ENCODE results near the gene GMPR2.
"Not testable (repeated sequence)": the region's sequence is repeated elsewhere in the genome, so short reads cannot be mapped to it uniquely, and the experiment has no call there.

GMPR2 gene

DNA sequence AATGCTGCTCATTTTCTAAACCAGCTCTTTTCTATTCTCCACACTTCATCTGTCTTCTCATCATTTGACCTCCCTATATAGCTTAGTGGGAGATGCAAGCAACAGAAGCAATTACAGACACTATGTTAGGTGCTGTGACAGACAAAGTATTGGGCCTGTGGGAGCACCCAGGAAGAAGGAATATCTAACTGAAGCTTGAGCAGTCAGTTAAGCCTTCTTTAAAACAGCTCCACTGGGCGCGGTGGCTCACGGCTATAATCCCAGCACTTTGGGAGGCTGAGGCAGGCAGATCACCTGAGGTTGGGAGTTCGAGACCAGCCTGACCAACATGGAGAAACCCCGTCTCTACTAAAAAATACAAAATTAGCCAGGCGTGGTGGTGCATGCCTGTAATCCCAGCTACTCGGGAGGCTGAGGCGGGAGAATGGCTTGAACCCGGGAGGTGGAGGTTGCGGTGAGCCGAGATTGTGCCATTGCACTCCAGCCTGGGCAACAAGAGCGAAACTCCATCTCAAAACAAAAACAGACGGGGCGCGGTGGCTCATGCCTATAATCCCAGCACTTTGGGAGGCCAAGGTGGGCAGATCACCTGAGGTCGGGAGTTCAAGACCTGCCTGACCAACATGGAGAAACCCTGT lies 29.4 kb upstream of the GMPR2 start:
- not testable (repeated sequence) for DNase-seq

DNA sequence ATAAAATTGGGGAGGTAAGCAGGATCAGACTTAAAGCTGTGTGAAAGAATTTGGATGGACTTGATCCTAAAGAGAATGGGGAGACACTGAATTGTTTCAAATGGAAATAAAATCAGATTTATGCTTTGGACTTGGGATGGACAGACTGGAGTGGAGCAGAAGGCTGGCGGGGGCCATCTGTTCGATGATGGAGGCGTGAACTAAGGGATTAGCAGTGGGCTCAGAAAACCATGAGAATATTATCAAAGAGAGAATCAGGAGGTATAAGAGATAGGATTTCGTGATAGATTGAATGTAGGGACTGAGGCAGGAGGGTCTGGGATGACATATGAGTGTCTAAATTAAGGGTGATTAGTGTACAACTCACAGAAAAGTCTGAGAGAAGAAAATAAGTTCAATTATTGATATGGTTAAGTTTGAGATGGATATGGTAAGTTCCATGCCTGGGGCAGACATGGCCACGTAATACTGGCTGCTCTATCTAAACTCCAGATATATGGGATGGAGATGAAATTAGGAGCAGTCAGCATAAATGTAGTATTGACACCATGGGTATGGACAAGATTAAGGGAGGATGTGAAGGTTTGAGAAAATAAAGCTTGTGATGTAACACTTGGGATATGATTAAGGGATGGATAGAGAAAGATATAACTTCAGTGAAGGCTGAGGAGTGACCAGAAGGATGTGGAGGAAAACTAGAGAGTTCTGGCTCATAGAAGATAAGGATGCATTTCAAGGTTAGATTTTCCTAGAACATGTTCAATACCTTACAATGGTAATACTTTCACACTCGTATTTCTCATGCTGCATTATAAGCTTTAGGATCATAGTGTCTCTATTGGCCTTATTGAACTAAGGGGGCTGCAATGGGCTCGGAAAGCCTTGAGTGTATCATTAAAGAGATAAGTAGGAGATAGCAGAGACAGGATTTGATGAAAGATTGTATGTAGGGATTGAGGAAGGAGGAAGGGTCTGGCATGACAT lies 28.3 kb upstream of the GMPR2 start:
- DNase-seq = no peak

DNA sequence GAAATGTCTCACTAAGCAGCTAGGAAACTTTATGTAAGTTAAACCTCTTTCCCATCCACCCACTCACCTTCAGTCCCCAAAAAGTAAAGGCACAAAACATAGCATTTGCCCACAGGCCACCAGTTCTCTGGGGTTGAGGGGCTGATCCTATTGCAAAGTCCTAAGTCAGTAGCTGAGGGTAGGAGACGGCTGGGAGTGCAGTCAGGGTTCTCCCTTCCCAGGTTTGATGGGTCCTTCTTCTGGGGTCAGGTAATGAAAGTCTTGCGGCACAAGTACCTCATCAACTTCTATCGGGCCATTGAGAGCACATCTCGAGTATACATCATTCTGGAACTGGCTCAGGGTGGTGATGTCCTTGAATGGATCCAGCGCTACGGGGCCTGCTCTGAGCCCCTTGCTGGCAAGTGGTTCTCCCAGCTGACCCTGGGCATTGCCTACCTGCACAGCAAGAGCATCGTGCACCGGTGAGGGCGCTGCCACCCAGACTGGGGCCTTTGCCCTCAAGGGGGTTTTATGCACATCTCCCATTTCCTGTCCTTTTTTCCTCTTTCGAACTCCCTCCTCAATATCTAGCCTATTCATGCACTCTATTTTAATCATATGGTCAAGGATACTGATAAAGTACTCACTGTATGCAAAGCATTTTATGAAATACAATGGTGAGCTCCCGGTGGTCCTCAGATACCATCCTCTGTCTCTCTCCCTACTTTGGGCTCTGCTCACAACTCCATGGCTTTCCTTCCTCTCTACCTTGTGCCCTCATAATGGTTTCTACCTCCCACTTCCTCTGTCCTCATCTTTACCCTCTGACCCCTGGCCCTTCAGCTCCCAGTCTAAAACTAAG lies 26.2 kb upstream of the GMPR2 start:
- DNase-seq = no peak

DNA sequence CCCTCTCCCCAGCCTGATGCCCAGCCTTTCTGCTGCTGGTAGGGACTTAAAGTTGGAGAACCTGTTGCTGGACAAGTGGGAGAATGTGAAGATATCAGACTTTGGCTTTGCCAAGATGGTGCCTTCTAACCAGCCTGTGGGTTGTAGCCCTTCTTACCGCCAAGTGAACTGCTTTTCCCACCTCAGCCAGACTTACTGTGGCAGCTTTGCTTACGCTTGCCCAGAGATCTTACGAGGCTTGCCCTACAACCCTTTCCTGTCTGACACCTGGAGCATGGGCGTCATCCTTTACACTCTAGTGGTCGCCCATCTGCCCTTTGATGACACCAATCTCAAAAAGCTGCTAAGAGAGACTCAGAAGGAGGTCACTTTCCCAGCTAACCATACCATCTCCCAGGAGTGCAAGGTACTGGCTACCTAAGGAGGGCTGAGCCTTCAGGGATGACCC lies 25.6 kb upstream of the GMPR2 start:
- no peak for DNase-seq

DNA sequence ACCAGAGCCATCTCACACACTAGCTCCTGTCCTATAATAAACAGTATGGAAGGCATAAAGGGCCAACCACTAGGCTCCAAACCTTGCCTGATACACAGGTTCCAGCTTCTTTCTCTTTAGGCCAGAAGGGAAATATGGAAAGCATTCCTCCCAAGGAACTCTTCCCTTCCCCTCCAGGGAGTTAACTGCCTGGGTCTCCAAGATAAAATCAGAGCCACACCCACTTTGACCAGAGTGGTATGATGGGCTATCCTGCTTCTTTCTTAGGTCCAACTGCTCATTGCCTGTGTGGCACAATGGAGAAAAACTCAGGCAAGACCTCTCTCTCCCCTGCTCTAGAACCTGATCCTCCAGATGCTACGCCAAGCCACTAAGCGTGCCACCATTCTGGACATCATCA lies 25.1 kb upstream of the GMPR2 start:
- DNase-seq = no peak

DNA sequence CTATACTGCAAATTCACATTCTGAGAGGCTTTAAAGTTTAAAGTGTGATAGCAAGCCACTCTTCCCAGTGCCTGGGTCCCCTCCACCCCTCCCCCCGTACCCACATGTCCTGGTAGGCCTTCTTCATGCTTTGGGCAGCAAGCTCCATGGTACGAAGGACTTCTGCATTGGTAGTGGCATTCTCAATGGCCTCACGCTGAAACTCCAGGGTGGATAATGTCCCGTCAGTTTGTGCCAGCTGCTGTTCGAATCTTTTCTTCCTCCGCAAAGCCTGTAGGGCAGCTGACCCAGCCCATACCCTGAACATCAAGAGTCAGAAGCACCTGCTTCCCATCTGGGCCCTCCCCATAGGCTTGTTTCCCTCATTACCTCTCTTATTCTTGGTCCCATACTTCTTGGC lies 21.4 kb upstream of the GMPR2 start:
- no peak for DNase-seq

DNA sequence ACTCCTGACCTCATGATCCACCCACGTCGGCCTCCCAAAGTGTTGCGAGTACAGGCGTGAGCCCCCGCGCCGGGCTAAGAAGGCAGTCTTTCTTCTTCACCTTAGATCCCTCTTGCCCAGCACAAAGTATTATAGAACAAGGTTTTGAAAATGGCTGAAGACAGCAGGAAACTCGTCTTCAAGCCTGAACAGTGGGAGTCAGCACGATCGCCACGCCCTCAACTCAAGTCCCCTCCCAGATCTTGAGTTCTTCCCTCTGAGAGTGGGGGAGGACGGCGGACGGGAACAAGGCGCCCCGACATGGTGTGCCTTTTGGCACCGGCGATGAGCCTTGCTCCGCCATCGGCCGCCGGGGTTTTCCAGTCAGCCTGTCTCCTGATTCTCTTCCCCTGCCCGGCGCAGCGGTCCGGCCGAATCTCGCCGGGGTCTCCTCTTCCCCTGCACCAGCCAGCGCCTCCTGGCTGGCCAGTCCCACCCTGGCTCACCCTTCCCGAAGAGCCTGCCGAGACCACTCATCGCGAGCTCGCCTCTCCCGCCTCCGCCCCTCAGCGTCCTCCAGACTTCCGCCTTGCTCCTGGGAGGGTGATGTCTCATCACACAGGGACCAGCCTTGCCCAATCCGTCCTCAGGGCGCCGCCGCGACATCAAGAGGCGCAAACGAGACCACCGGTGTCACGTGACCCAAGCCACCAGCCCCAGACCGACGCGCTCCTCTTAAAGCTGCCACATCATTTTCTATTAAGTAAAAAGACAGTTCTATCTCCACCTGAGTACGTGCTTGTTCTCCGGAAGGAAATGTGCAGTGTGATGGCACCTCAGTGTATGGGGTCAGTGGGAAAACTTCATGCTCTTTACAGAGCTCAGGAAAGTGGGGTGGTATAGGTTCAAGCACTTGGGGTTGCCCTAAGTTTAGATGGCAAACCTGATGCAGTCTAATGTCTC lies 19.5 kb upstream of the GMPR2 start, which contains the start of gene CHMP4A:
CHMP4A (minus strand) TSS at position 565 of the 942 bp plus-strand sequence; CDS start at position 516, 49 bp downstream.
- peak; percentile 97 for DNase-seq

DNA sequence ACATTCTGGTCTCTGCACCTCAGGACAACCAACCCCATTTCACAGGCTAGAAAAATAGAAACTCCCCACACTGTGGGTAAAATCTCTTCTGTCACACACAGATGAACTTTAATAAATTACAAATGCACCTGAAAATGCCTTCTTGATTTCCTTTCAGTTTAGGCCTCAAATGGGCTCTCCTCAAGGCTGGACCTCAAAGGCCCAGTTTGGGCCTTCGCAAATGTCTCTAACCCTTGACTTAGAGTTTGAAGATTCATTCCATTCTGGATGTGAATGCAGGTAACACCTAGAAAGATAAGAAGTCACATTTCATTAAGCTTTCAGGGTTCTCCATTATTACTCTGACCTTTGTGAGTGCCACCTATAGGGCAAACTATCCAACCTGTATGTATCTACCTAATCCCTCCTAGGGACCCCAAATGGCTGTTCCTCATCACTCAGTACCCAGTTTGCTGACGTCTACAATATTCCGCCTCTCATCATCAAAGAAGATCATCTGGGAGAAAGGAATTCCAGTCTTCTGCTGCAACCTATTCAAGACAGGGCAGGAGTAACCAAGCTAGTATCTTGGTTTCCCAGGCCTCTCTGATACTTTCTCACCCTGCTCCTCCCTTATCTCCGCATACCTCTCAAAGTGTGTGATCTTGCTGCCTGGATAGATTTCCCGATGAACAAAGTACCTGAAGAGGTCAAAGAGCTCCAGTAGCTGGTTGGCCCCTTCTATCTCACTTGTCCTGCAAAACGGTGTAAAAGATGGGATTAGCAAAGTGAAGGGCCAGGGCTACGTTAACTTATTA lies 18.7 kb upstream of the GMPR2 start:
- no peak for DNase-seq

DNA sequence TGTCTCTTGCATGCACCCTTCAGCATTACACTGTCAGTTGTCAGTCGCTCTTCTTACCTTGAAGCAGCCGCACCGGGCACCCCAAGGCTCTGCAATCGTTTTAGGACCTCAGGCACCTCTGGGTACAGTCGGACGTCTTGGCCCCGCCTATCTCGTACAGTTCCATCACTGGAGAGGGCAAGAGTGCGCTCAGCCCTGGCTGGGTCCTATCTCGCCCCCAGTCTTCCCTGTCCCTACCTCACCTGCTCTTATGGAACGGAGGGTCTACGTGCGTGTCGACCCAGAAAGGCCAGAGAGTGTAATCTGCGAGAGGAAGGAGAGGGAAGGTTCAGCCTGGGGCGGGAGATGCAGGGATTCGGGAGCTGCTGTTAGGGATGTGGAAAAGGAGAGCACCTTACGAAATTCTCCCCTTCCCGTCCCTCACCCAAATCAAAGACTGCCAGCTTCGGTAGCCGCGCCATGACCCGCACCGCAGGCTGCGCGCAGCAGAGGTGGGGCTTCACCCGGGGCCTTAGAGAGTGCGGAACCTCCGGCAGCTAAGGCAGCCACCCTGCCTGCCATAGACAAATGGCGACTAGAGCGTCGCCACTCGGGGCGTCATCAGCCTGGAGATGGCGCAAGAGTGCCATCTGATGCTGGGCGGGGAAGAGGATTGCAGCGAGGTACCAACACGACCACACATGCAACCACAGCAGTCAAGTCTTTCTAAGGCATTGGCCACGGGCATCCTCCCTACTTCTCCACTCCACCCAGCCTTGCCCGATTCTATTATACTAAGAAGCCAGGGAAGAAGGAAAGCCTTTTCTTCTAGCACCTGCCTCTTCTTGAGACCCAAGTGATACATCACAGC lies 17.0 kb upstream of the GMPR2 start, which contains the start of gene MDP1:
MDP1 (minus strand) TSS at position 572 of the 850 bp plus-strand sequence; CDS start at position 461, 111 bp downstream.
- DNase-seq = peak; percentile 89

DNA sequence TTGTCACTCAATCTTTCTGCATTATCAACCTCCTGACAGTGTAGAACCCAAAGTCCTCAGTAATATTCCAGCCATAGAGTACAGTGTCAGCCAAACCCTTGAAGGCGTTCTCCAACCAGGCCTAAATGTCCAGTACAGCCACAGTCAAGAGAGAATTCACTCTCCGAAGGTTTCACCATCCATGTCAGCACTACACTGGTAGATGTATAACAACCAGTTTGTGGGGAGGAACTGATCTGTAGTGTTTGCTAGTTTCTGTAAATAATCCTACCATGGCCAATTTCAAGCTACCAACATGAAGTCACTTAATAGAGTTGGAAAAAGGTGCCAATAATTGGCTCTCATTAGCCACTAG lies 16.4 kb upstream of the GMPR2 start:
- DNase-seq = no peak

DNA sequence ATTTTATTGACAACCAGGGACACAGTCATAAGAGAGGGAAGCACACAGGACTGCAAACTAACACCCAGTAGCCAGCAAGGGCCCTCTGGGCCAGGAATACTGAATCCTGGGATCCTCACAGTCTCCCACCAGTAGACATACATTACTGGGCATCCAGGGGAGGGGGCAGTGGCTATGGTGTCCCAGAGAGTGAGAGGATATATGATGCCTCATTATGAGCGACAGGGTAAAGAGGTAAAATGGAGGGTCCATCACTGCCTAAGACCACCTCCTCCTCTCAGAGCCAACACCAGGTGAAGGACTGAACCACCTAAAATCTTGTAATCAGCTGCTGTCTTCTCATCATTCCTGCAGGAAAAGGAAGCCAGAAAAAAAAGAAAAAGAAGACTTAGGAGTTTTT lies 15.9 kb upstream of the GMPR2 start:
- DNase-seq = not testable (repeated sequence)

DNA sequence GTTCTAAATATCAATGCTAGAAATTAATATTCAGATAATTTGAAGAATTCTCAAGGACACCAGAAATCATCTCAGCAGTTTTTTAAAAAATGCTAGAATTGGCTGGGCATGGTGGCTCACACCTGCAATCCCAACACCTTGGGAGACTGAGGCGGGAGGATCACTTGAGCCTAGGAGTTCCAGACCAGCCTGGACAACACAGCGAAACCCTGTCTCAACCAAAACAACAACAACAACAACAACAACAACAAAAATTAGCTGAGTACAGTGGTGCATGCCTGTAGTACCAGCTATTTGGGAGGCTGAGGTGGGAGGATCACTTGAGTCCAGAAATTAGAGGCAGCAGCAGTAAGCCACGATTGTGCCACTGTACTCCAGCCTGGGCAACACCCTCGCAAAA lies 13.6 kb upstream of the GMPR2 start:
- DNase-seq = no peak

DNA sequence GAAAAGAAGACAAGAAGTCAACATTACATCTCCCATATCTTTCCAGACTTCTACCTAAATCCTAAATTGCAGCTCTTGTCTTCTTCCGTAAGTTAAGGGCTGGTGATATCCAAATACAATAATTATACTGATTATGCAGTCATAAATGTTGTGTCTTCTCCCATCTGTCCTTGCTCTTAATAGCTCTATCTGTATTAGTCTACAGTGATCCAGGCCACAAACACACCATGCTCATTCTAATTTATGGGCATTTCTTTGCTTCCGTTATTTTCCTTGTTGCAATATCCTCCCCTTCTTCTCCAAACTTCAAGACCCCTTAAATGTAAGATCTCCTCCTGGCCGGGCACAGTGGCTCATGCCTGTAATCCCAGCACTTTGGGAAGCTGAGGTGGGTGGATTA lies 13.2 kb upstream of the GMPR2 start:
- no peak for DNase-seq

DNA sequence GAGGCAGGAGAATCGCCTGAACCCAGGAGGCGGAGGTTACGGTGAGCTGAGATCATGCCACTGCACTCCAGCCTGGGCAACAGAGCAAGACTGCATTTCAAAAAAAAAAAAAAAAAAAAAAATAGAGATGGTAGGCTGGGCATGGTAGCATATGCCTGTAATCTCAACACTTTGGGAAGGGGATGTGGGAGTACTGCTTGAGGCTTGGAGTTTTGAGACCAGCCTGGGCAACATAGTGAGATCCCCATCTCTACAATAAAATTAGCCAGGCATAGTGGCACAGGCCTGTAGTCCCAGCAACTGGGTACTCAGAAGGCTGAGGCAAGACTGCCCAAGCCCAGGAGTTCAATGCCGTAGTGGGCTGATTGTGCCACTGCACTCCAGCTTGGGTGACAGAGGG lies 9.7 kb upstream of the GMPR2 start:
- DNase-seq = not testable (repeated sequence)

DNA sequence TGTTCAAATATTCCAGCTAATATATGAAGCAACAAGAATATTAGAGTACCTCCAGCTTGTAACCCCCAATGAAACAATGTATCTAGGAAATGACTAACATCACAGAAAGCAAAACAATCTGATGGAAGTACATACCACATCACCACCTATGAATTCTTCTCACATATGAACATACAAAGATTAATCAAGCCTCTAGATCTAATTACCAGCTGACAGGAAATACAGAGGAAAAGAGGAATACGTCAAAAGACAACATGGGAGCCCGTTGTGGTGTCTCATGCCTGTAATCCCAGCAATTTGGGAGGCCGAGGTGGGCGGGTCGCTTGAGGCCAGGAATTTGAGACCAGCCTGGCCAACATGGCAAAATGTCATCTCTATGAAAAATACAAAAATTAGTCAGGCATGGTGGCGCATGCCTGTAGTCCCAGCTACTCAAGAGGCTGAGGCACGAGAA lies 8.1 kb upstream of the GMPR2 start:
- no peak for DNase-seq

DNA sequence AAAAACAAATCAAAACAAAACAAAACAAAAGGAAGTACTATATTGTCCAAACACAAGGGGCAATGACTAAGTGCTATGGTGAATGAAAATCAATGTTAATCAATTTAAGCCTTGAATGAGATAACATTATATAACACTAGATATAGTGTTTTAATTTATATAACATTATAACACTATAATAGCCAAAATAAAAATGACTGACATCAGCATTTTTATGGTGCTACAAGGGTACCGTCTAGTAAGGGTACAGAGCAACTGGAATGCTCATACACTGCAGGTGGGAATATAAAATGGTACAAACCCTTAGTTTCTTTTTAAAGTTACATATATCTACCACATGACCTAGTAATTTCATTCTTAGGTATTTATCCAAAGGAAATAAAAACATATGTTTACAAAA lies 6.3 kb upstream of the GMPR2 start:
- DNase-seq = no peak

DNA sequence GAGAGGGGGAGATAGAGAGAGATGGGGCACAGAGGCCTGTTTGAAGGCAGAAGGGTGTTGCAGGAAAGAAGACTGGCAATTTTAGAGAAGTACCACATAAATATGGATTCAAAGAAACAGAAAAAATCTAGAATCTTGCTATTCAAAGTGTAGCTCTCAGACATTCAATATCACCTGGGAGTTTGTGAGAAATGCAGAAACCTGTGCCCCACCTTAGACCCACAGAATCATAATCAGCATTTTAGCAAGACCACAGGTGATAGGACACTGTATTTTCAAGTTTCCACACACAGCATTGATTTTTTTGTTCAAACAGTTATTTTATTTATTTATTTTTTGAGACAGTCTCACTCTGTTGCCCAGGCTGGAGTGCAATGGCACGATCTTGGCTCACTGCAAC lies 3.8 kb upstream of the GMPR2 start:
- no peak for DNase-seq

DNA sequence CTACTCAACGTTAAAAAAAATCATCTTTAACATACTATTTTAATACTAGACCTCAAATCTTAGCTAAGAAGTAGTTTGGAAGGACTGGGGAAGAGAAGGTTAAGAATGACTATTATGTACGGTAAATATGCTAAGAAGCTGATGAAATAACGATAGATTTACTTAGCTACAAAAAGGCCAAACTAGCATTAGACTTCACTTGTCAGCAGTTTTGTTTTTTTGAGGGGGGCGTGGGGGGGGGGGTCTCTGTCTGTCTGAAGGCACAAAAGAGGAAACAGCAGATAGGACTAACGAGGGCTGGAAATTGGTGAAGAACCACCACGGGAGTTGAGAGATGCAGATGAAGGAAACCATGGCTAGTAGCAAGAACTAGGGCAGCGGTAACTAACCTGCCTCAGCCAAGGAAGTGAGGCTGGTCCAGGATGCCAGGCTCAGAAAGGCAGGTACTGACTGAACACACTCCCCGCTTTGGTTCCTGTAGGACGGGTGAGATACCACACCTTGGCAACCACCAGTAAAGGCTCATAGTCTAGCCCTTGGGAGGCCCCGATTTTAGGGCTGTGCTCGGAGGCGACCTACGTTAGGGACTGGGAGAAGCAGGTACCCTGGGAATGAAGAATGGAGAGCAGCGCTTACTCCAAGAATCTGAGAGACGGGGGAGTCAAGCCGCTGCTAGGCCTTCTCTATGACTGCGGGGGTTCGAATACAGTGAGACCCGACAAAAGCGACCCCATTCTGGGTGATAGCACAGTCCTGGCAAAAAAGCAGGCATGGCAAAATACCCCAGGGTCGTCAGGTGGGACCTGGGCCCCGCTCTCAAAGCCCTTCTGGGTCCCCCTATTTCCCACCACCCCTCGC lies 1.2 kb upstream of the GMPR2 start:
- DNase-seq = peak; percentile 13

DNA sequence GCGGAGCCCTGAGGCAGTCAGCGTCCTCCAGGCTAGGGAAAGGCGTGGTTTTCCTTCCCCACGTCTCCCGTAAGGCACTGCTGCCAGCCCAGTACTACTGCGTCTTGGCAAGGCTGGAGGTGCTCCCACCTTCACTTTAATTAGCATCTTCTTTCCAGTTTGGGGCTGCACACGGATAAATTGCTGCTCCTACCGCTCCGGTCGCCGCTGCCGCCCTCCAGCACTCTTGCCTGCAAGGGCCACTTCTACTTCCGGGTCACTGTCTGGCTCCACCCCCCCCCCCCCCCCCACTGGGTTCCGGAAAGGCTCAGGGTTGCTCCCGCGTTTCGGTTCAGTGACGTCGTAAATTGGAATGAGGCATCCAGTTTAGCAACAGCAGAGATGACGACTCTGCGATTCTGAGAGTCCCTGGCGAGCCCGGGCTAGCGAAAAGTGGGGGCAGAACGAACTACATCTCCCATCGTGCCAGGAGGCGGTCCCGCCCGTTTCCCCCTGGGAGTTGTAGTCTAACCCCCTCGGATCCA lies 546 bp upstream of the GMPR2 start, which contains the start of gene NEDD8:
NEDD8 (minus strand) TSS at position 247 of the 524 bp plus-strand sequence; CDS start at position 147, 100 bp downstream.
- peak; percentile 84 for DNase-seq

All from NCI-H146 (cell line).